SU-DHL-6 (cell line): ENCODE measurements around the gene KRTAP5-6.
"Not testable (repeated sequence)": the region's sequence is repeated elsewhere in the genome, so short reads cannot be mapped to it uniquely, and the experiment has no call there.

Source experiments
- H2AFZ ChIP-seq: fragments of 200-600 bp; sonication (generic); 2 replicates; pipeline ENCODE4 v1.6.1; 2014; ENCODE audit warnings: low read depth, mild to moderate bottlenecking, moderate library complexity, mixed read lengths, antibody characterized with exemption, low read length; ENCODE audit not compliant: severe bottlenecking
- H3F3A ChIP-seq: fragments of 200-600 bp; shearing (Covaris generic); 2 replicates; pipeline ENCODE4 v1.6.0; 2016; ENCODE audit warnings: antibody characterized with exemption, mild to moderate bottlenecking; ENCODE audit not compliant: insufficient read depth
- H3K27ac ChIP-seq: fragments of 200-600 bp; sonication (generic); 2 replicates; pipeline ENCODE4 v1.5.1; 2016; ENCODE audit warnings: low read depth, mild to moderate bottlenecking, low read length, moderate library complexity, mixed read lengths
- H3K27me3 ChIP-seq: fragments of 200-600 bp; sonication (generic), shearing (Covaris generic); 2 replicates; pipeline ENCODE4 v1.6.0; 2014; ENCODE audit warnings: mild to moderate bottlenecking, low read length
- H3K36me3 ChIP-seq: fragments of 200-600 bp; sonication (generic); 2 replicates; pipeline ENCODE4 v1.6.1; 2014; ENCODE audit warnings: mild to moderate bottlenecking, low read length, mixed read lengths
- H3K4me2 ChIP-seq: fragments of 300-600, 200-600 bp; shearing (Covaris generic), sonication (generic); 2 replicates; pipeline ENCODE4 v1.6.0; 2014; ENCODE audit warnings: low read length, low read depth, mild to moderate bottlenecking; ENCODE audit not compliant: poor library complexity, severe bottlenecking
- H3K4me3 ChIP-seq: fragments of 200-600 bp; sonication (generic); 2 replicates; pipeline ENCODE4 v1.5.1; 2014; ENCODE audit warnings: antibody characterized with exemption, low read length, mild to moderate bottlenecking, mixed read lengths; ENCODE audit not compliant: insufficient read depth, poor library complexity, severe bottlenecking
- H3K79me2 ChIP-seq: fragments of 200-600 bp; sonication (generic); 2 replicates; pipeline ENCODE4 v1.6.1; 2014; ENCODE audit warnings: mild to moderate bottlenecking, low read length, moderate library complexity; ENCODE audit not compliant: insufficient read depth
- H3K9ac ChIP-seq: fragments of 200-600 bp; sonication (generic); 2 replicates; pipeline ENCODE4 v1.7.0; 2014; ENCODE audit warnings: mild to moderate bottlenecking, low read length
- H3K9me2 ChIP-seq: fragments of 200-600 bp; sonication (generic); replicated peaks from 2 replicates; pipeline ENCODE4 v1.6.1; 2014; ENCODE audit warnings: low read length; ENCODE audit not compliant: insufficient read depth
- H3K9me3 ChIP-seq: fragments of 200-600 bp; sonication (generic); 2 replicates; pipeline ENCODE4 v1.6.1; 2014; ENCODE audit warnings: low read length, mixed read lengths; ENCODE audit not compliant: insufficient read depth
- H4K20me1 ChIP-seq: fragments of 200-600 bp; sonication (generic); 2 replicates; pipeline ENCODE4 v1.6.1; 2014; ENCODE audit warnings: low read depth, mild to moderate bottlenecking, antibody characterized with exemption, low read length, moderate library complexity, mixed read lengths
- CTCF ChIP-seq: fragments of 200-600 bp; sonication (generic); IDR thresholded peaks from one replicate; pipeline ENCODE4 v1.5.1; 2017; ENCODE audit warnings: antibody characterized with exemption, mild to moderate bottlenecking, low read length, moderate library complexity; ENCODE audit not compliant: insufficient read depth, poor library complexity, severe bottlenecking
- EZH2phosphoT487 ChIP-seq: fragments of 200-600 bp; sonication (generic), shearing (Covaris generic); conservative IDR thresholded peaks from 2 replicates; pipeline ENCODE4 v1.6.1; 2018; ENCODE audit warnings: mild to moderate bottlenecking, antibody characterized with exemption, low read length, moderate library complexity, mixed read lengths

The KRTAP5-6 gene

GRCh38 chr11:1660111-1660867 is 36.7 kb upstream of the KRTAP5-6 start:
- Histone ChIP-seq H2AFZ (no peak overlapping the region), H3K27ac (no peak overlapping the region), H4K20me1 (no peaks in the 10 kb centered on the region), H3K4me3 (no peak overlapping the region), H3F3A (no peaks in the 10 kb centered on the region), H3K79me2 (no peaks in the 10 kb centered on the region), H3K27me3 (no peaks in the 10 kb centered on the region), H3K9ac (no peak overlapping the region), H3K9me3 (no peaks in the 10 kb centered on the region), H3K36me3 (no peaks in the 10 kb centered on the region), H3K4me2 (no peak overlapping the region), H3K9me2 (no peaks in the 10 kb centered on the region)
- no peak for TF ChIP-seq CTCF
- TF ChIP-seq EZH2phosphoT487, result no peak

DNA sequence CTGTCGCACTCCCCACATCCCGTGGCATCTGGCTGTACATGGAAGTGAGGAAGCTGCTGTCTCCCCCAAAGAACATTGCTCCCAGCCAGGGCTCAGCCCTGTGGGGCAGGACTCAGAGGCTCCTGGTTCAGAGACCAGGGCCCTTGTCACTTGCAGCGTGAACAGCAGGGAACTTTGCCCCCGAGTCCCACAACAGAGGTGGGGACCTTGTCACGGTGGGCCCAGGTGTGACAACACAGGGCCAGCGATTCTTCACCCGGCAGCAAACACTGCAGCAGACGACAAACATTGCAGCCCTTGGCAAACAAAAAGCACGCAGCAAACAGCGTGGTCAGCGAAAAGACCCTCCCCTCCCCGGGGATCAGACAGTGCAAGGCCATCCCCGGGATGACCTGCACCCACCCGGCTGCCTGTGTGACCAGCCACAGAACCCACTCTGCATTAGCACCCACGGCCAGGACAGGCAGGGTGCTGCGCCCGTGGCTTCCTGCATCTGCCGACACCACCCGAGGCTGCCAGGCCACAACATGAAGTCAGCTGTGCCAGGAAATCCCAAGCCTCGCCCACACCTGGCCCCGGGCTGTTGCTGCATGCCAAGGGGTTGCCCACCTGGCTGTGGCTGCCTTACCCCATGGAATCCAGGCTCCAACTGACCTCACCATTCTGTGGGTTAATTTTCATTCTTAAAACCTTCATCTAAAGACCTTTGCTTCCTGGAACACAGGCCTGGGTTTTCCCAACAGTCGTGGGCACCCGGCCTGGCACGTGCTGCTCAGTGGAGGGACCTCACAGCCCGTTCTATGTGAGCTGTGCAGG is 35.3 kb upstream of the KRTAP5-6 start:
- not testable (repeated sequence) for H3K9ac ChIP-seq, H3K27ac ChIP-seq

DNA sequence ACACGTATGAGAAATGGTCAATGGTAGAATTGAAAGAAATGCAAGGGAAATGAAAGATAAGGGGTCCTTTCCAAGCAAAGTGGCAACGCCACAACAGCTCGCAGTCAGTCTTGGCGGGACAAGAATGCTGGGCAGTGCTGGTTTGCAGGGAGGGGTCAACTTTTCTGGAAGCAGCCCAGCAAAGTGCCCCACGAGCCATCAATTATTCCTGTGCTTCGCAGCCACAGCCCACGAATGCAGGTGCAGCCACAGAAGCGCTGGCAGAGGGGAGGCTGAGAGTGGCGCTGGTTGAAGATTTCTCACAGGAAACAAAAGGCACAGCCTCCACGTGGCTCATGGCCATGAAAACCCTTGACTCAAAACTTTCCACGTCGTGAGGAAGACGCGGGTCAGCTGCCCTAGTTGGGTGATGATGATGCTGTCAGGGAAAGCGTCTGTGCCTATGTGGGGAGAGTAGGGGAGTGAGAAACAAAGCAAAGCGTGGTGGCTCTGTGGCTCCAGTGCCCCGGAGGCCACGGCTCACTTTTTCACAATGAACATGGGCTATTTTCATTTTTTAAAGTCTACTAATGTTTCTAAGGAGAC is 34.2 kb upstream of the KRTAP5-6 start:
- H3K79me2 ChIP-seq, H3K4me3 ChIP-seq, H3K9ac ChIP-seq, H4K20me1 ChIP-seq, H3K27ac ChIP-seq, H3K4me2 ChIP-seq, H2AFZ ChIP-seq, H3K36me3 ChIP-seq, H3K9me2 ChIP-seq, H3K9me3 ChIP-seq, H3F3A ChIP-seq, H3K27me3 ChIP-seq: not testable (repeated sequence)

More for the DNA sequence above, 35.3 kb upstream of the KRTAP5-6 start:
- H3K27me3 ChIP-seq, H3F3A ChIP-seq, H3K4me2 ChIP-seq, H4K20me1 ChIP-seq, H3K4me3 ChIP-seq, H3K9me2 ChIP-seq, H3K9me3 ChIP-seq, H3K79me2 ChIP-seq, H2AFZ ChIP-seq, H3K36me3 ChIP-seq: not testable (repeated sequence)

DNA sequence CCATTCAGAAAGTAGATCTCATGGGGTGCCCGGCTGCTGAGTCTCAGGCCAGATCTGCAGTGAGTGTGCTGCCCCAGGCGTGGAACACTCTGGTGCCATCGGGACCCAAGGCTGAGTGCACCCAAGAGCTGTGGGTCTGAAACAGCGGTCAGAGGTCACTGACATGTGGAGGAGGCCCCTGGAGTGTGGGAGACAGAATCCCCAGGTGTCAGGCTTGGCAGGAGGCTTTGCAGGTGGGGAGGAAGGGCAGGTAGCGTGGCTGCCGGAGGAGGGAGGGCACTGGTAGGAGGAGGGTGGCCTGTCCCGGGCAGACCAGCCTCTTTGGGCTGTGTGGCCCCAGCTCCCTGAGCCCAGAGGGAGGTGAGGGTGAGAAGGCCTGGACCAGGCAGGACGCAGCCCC is 31.7 kb upstream of the KRTAP5-6 start:
- Histone ChIP-seq H3K36me3 (no peaks in the 10 kb centered on the region), H3F3A (no peaks in the 10 kb centered on the region), H3K9me2 (no peaks in the 10 kb centered on the region), H3K9me3 (no peaks in the 10 kb centered on the region), H3K27me3 (no peaks in the 10 kb centered on the region), H3K4me2 (no peak overlapping the region), H4K20me1 (no peaks in the 10 kb centered on the region), H3K4me3 (no peak overlapping the region), H3K79me2 (no peaks in the 10 kb centered on the region), H3K27ac (no peak overlapping the region), H3K9ac (no peak overlapping the region), H2AFZ (no peak overlapping the region)
- TF ChIP-seq EZH2phosphoT487, result no peak
- no peak for TF ChIP-seq CTCF
